Testis (tissue), 3 donors: ENCODE measurements around the gene NEK7. TPM values are rescaled to one million over a fixed set of nuclear protein-coding genes. Genes with fewer than 3 reads are reported as not detected.

Source experiments
- DNase-seq: peaks from one replicate; pipeline ENCODE4 v3.0.0-alpha.2; 2019
- H3K27ac ChIP-seq, 2 donors: fragments of 200-600 bp; sonication (generic); one replicate each; pipeline ENCODE4 v1.5.1; 2019
- H3K27me3 ChIP-seq: fragments of 200-600 bp; sonication (generic); one replicate; pipeline ENCODE4 v1.5.1; 2019
- H3K36me3 ChIP-seq: fragments of 200-600 bp; sonication (generic); one replicate; pipeline ENCODE4 v1.5.1; 2017; ENCODE audit warnings: low read depth; ENCODE audit errors: missing control alignments
- H3K4me1 ChIP-seq: fragments of 200-600 bp; sonication (generic); one replicate; pipeline ENCODE4 v1.5.1; 2019
- H3K4me3 ChIP-seq, 2 donors: fragments of 200-600 bp; sonication (generic); one replicate each; pipeline ENCODE4 v1.5.1; 2017 to 2019
- H3K9me3 ChIP-seq: fragments of 200-600 bp; sonication (generic); one replicate; pipeline ENCODE4 v1.5.1; 2017
- CTCF ChIP-seq, 3 experiments: fragments of 450-650 bp in 2 of 3; fragments of 200-600 bp in 1 of 3; sonication (generic) in 1 of 3; IDR thresholded peaks; one replicate each; pipeline ENCODE4 v1.5.1; 2016 to 2019; ENCODE audit warnings: antibody characterized with exemption in 3 of 3, mild to moderate bottlenecking in 2 of 3, moderate library complexity in 1 of 3
- POLR2A ChIP-seq: fragments of 450-650 bp; IDR thresholded peaks from one replicate; pipeline ENCODE4 v1.6.1; 2017; ENCODE audit warnings: antibody characterized with exemption, mild to moderate bottlenecking, moderate library complexity
- WGBS, 2 donors: methylation state at CpG; one replicate each; pipeline ENCODE4 v1.1.5; 2018; 5-methylcytosine and 5-hydroxymethylcytosine counted together
- intact Hi-C: fragments of 100-400 bp; cut with DNase I; formaldehyde crosslinking; loops from one replicate; pipeline ENCODE4 v1.15.1; 2023; ENCODE audit warnings: low total_unique reads
- polyA plus RNA-seq: library from polyadenylated mRNA; stranded (reverse); fragments of 350-450 nt; fragmentation: Illumina TruSeq; extraction: RNeasy Lipid Tissue Mini Kit (QIAGEN cat#74804); gene quantifications from one replicate; pipeline ENCODE4 v1.2.3, GENCODE V29; 2014; ENCODE audit warnings: low read depth, low replicate concordance; ENCODE audit not compliant: insufficient read depth
- total RNA-seq, 2 donors: library from RNA; depleted of rRNA; stranded (reverse); fragments of >200 nt; gene quantifications; one replicate each; pipeline ENCODE4 v1.2.3, GENCODE V29; 2016

The NEK7 gene
- total and polyA plus RNA-seq, 3 donors from 2014 or later = 22.1 to 59.3 (median 59.1) TPM

GRCh38 chr1:198360208-198360729 lies 203.5 kb downstream of the NEK7 start:
- intact Hi-C loops = no loop called here
- 87 to 89% methylated on average over 4 of the region's 4 CpGs for WGBS, 2 donors

GRCh38 chr1:198361237-198361767 lies 204.5 kb downstream of the NEK7 start:
- 83 to 91% methylated on average over 3 of the region's 3 CpGs for WGBS, 2 donors
- intact Hi-C loops = no loop called here
- H3K36me3 ChIP-seq = no peaks in the 10 kb centered on the region
- no peak overlapping the region for H3K27ac ChIP-seq
- no peaks in the 10 kb centered on the region for H3K4me1 ChIP-seq
- no peak for TF ChIP-seq POLR2A
- no peaks in the 10 kb centered on the region for H3K27me3 ChIP-seq
- no peak overlapping the region for H3K4me3 ChIP-seq
- H3K9me3 ChIP-seq = no peaks in the 10 kb centered on the region
- no peak for DNase-seq

More at GRCh38 chr1:198360208-198360729, 203.5 kb downstream of the NEK7 start:
- Histone ChIP-seq H3K9me3 (no peaks in the 10 kb centered on the region), H3K36me3 (no peaks in the 10 kb centered on the region), H3K27ac (no peak overlapping the region), H3K4me1 (no peaks in the 10 kb centered on the region), H3K27me3 (no peaks in the 10 kb centered on the region), H3K4me3 (no peak overlapping the region)
- TF ChIP-seq POLR2A (no peak), CTCF (IDR thresholded peaks at IDR 0.05) (no peak)
- DNase-seq = no peak

GRCh38 chr1:198363625-198364151 lies 206.9 kb downstream of the NEK7 start:
- Histone ChIP-seq H3K27ac (no peak overlapping the region), H3K4me3 (no peak overlapping the region), H3K4me1 (no peaks in the 10 kb centered on the region), H3K9me3 (no peaks in the 10 kb centered on the region), H3K27me3 (no peaks in the 10 kb centered on the region), H3K36me3 (no peaks in the 10 kb centered on the region)
- WGBS, 2 donors = 95 to 97% methylated on average over 3 of the region's 3 CpGs
- intact Hi-C loops = no loop called here
- TF ChIP-seq CTCF (IDR thresholded peaks at IDR 0.05) (no peak), POLR2A (no peak)
- DNase-seq = no peak

- no peak for DNase-seq
- no peak overlapping the region for H3K4me3 ChIP-seq
- intact Hi-C loops = no loop called here
- H3K4me1 ChIP-seq = no peaks in the 10 kb centered on the region
- H3K36me3 ChIP-seq = no peaks in the 10 kb centered on the region
- 78 to 84% methylated on average over 2 of the region's 2 CpGs for WGBS, 2 donors
- TF ChIP-seq POLR2A (no peak), CTCF (IDR thresholded peaks at IDR 0.05) (no peak)
- H3K27me3 ChIP-seq = no peaks in the 10 kb centered on the region
- H3K27ac ChIP-seq = no peak overlapping the region
- H3K9me3 ChIP-seq = no peaks in the 10 kb centered on the region
Observed at GRCh38 chr1:198364471-198364870, 207.7 kb downstream of the NEK7 start.

GRCh38 chr1:198367296-198367695 lies 210.5 kb downstream of the NEK7 start:
- Histone ChIP-seq H3K9me3 (no peaks in the 10 kb centered on the region), H3K27ac (no peak overlapping the region), H3K4me3 (no peak overlapping the region), H3K27me3 (no peaks in the 10 kb centered on the region), H3K4me1 (no peaks in the 10 kb centered on the region), H3K36me3 (no peaks in the 10 kb centered on the region)
- TF ChIP-seq CTCF (IDR thresholded peaks at IDR 0.05) (no peak), POLR2A (no peak)
- no peak for DNase-seq
- WGBS, 2 donors = 40 to 84% methylated on average over 1 of the region's 1 CpG
- intact Hi-C loops = no loop called here
